Measurements from ENCODE around the gene TSPO2.
A peak's percentile ranks its signal among the peaks of the same experiment; 100 is the strongest.
"Not testable (repeated sequence)": the region's sequence is repeated elsewhere in the genome, so short reads cannot be mapped to it uniquely, and the experiment has no call there.

TSPO2 gene

GRCh38 chr6:41042226-41043055 lies at the start of gene TSPO2:
Gene TSPO2, plus strand, starts transcription at chr6:41042467. Its CDS starts 519 bp downstream, at chr6:41042986.
- Histone ChIP-seq H3K27me3 (ENCODE audit: control insufficient read depth in 1 of 2, insufficient read depth in 2 of 2, low read length in 2 of 2) (no peaks in the 10 kb centered on the region), H3K4me1 (ENCODE audit: insufficient read depth, low read length) (no peaks in the 10 kb centered on the region), H3K4me3 (ENCODE audit: low read depth in 1 of 2, low read length in 2 of 2) (no peak within 1 kb of the TSS), H3K27ac (ENCODE audit: low read depth, low read length) (no peak within 1 kb of the TSS), H3K9ac (ENCODE audit: low read length) (no peak within 1 kb of the TSS), H3K9me3 (ENCODE audit: low read length) (no peaks in the 10 kb centered on the region), H3K36me3 (ENCODE audit: insufficient read depth, low read length) (no peaks in the 10 kb centered on the region)

- no peaks in the 10 kb centered on the region for H3K27me3 ChIP-seq (ENCODE audit: control insufficient read depth in 1 of 2, insufficient read depth in 2 of 2, low read length in 2 of 2)
- peaks cover 20% of the 10 kb centered on the region for H3K4me1 ChIP-seq (ENCODE audit: insufficient read depth, low read length)
- no peak overlapping the region for H3K9ac ChIP-seq (ENCODE audit: low read length)
- no peak overlapping the region for H3K27ac ChIP-seq (ENCODE audit: low read depth, low read length)
- no peak overlapping the region for H3K4me3 ChIP-seq (ENCODE audit: low read depth in 1 of 2, low read length in 2 of 2)
- no peaks in the 10 kb centered on the region for H3K9me3 ChIP-seq (ENCODE audit: low read length)
- H3K36me3 ChIP-seq (ENCODE audit: insufficient read depth, low read length), result no peaks in the 10 kb centered on the region
Measured at GRCh38 chr6:40992746-40993145, 49.5 kb upstream of the TSPO2 start.

- Histone ChIP-seq H3K9me3 (ENCODE audit: low read length) (no peaks in the 10 kb centered on the region), H3K27ac (ENCODE audit: low read depth, low read length) (peak overlapping the region; percentile 54), H3K9ac (ENCODE audit: low read length) (no peak overlapping the region), H3K36me3 (ENCODE audit: insufficient read depth, low read length) (no peaks in the 10 kb centered on the region), H3K4me3 (ENCODE audit: low read depth in 1 of 2, low read length in 2 of 2) (peak overlapping the region in 1 of 2 donors; percentile 0), H3K27me3 (ENCODE audit: control insufficient read depth in 1 of 2, insufficient read depth in 2 of 2, low read length in 2 of 2) (no peaks in the 10 kb centered on the region), H3K4me1 (ENCODE audit: insufficient read depth, low read length) (peaks cover 33% of the 10 kb centered on the region)
Measured at GRCh38 chr6:40996591-40997233, 45.6 kb upstream of the TSPO2 start.

GRCh38 chr6:40997234-40997957 lies 44.9 kb upstream of the TSPO2 start:
- Histone ChIP-seq H3K9ac (ENCODE audit: low read length) (no peak overlapping the region), H3K9me3 (ENCODE audit: low read length) (no peaks in the 10 kb centered on the region), H3K36me3 (ENCODE audit: insufficient read depth, low read length) (no peaks in the 10 kb centered on the region), H3K27ac (ENCODE audit: low read depth, low read length) (peak overlapping the region; percentile 54), H3K4me1 (ENCODE audit: insufficient read depth, low read length) (peaks cover 33% of the 10 kb centered on the region), H3K4me3 (ENCODE audit: low read depth in 1 of 2, low read length in 2 of 2) (peak overlapping the region in 1 of 2 donors; percentile 0), H3K27me3 (ENCODE audit: control insufficient read depth in 1 of 2, insufficient read depth in 2 of 2, low read length in 2 of 2) (no peaks in the 10 kb centered on the region)

GRCh38 chr6:40998661-40999060 lies 43.6 kb upstream of the TSPO2 start:
- Histone ChIP-seq H3K27me3 (ENCODE audit: control insufficient read depth in 1 of 2, insufficient read depth in 2 of 2, low read length in 2 of 2) (no peaks in the 10 kb centered on the region), H3K9ac (ENCODE audit: low read length) (no peak overlapping the region), H3K9me3 (ENCODE audit: low read length) (no peaks in the 10 kb centered on the region), H3K4me1 (ENCODE audit: insufficient read depth, low read length) (peaks cover 33% of the 10 kb centered on the region), H3K36me3 (ENCODE audit: insufficient read depth, low read length) (no peaks in the 10 kb centered on the region), H3K27ac (ENCODE audit: low read depth, low read length) (no peak overlapping the region), H3K4me3 (ENCODE audit: low read depth in 1 of 2, low read length in 2 of 2) (no peak overlapping the region)

GRCh38 chr6:40999569-40999968 lies 42.7 kb upstream of the TSPO2 start:
- Histone ChIP-seq H3K4me3 (ENCODE audit: low read depth in 1 of 2, low read length in 2 of 2) (no peak overlapping the region), H3K4me1 (ENCODE audit: insufficient read depth, low read length) (peaks cover 33% of the 10 kb centered on the region), H3K27ac (ENCODE audit: low read depth, low read length) (no peak overlapping the region), H3K27me3 (ENCODE audit: control insufficient read depth in 1 of 2, insufficient read depth in 2 of 2, low read length in 2 of 2) (no peaks in the 10 kb centered on the region), H3K36me3 (ENCODE audit: insufficient read depth, low read length) (no peaks in the 10 kb centered on the region), H3K9me3 (ENCODE audit: low read length) (no peaks in the 10 kb centered on the region), H3K9ac (ENCODE audit: low read length) (no peak overlapping the region)

- H3K27ac ChIP-seq (ENCODE audit: low read depth, low read length), result no peak overlapping the region
- H3K4me3 ChIP-seq (ENCODE audit: low read depth in 1 of 2, low read length in 2 of 2), result no peak overlapping the region
- H3K9me3 ChIP-seq (ENCODE audit: low read length), result no peaks in the 10 kb centered on the region
- H3K36me3 ChIP-seq (ENCODE audit: insufficient read depth, low read length), result no peaks in the 10 kb centered on the region
- H3K4me1 ChIP-seq (ENCODE audit: insufficient read depth, low read length), result peaks cover 33% of the 10 kb centered on the region
- no peaks in the 10 kb centered on the region for H3K27me3 ChIP-seq (ENCODE audit: control insufficient read depth in 1 of 2, insufficient read depth in 2 of 2, low read length in 2 of 2)
- no peak overlapping the region for H3K9ac ChIP-seq (ENCODE audit: low read length)
Measured at GRCh38 chr6:41000248-41000647, 42.0 kb upstream of the TSPO2 start.

- no peaks in the 10 kb centered on the region for H3K36me3 ChIP-seq (ENCODE audit: insufficient read depth, low read length)
- no peak overlapping the region for H3K4me3 ChIP-seq (ENCODE audit: low read depth in 1 of 2, low read length in 2 of 2)
- no peak overlapping the region for H3K9ac ChIP-seq (ENCODE audit: low read length)
- peaks cover 18% of the 10 kb centered on the region for H3K4me1 ChIP-seq (ENCODE audit: insufficient read depth, low read length)
- H3K27ac ChIP-seq (ENCODE audit: low read depth, low read length), result no peak overlapping the region
- H3K27me3 ChIP-seq (ENCODE audit: control insufficient read depth in 1 of 2, insufficient read depth in 2 of 2, low read length in 2 of 2), result no peaks in the 10 kb centered on the region
- no peaks in the 10 kb centered on the region for H3K9me3 ChIP-seq (ENCODE audit: low read length)
Measured at GRCh38 chr6:41002168-41002567, 40.1 kb upstream of the TSPO2 start.

GRCh38 chr6:41006217-41006616 lies 36.0 kb upstream of the TSPO2 start:
- not testable (repeated sequence) for H3K9me3 ChIP-seq (ENCODE audit: low read length); H3K4me1 ChIP-seq (ENCODE audit: insufficient read depth, low read length); H3K9ac ChIP-seq (ENCODE audit: low read length); H3K27ac ChIP-seq (ENCODE audit: low read depth, low read length); H3K36me3 ChIP-seq (ENCODE audit: insufficient read depth, low read length); H3K27me3 ChIP-seq (ENCODE audit: control insufficient read depth in 1 of 2, insufficient read depth in 2 of 2, low read length in 2 of 2); H3K4me3 ChIP-seq (ENCODE audit: low read depth in 1 of 2, low read length in 2 of 2)

GRCh38 chr6:41006980-41007379 lies 35.3 kb upstream of the TSPO2 start:
- not testable (repeated sequence) for H3K9ac ChIP-seq (ENCODE audit: low read length); H3K4me3 ChIP-seq (ENCODE audit: low read depth in 1 of 2, low read length in 2 of 2); H3K4me1 ChIP-seq (ENCODE audit: insufficient read depth, low read length); H3K27me3 ChIP-seq (ENCODE audit: control insufficient read depth in 1 of 2, insufficient read depth in 2 of 2, low read length in 2 of 2); H3K27ac ChIP-seq (ENCODE audit: low read depth, low read length); H3K36me3 ChIP-seq (ENCODE audit: insufficient read depth, low read length); H3K9me3 ChIP-seq (ENCODE audit: low read length)

GRCh38 chr6:41008011-41008410 lies 34.3 kb upstream of the TSPO2 start:
- Histone ChIP-seq H3K36me3 (ENCODE audit: insufficient read depth, low read length) (no peaks in the 10 kb centered on the region), H3K27me3 (ENCODE audit: control insufficient read depth in 1 of 2, insufficient read depth in 2 of 2, low read length in 2 of 2) (no peaks in the 10 kb centered on the region), H3K9ac (ENCODE audit: low read length) (no peak overlapping the region), H3K4me3 (ENCODE audit: low read depth in 1 of 2, low read length in 2 of 2) (no peak overlapping the region), H3K4me1 (ENCODE audit: insufficient read depth, low read length) (no peaks in the 10 kb centered on the region), H3K27ac (ENCODE audit: low read depth, low read length) (no peak overlapping the region), H3K9me3 (ENCODE audit: low read length) (no peaks in the 10 kb centered on the region)

Measured in muscle layer of colon (tissue), 2 donors.